Amniotic epithelial cell (primary cell): ENCODE results near the gene SEC22B.
"Not testable (repeated sequence)": the region's sequence is repeated elsewhere in the genome, so short reads cannot be mapped to it uniquely, and the experiment has no call there.

Experiments used
- DNase-seq: peaks from one replicate; pipeline ENCODE4 v3.0.0-alpha.2; 2010; ENCODE audit warnings: low read depth

The SEC22B gene

GRCh38 chr1:120144626-120145025 lies 31.7 kb downstream of the SEC22B start:
- not testable (repeated sequence) for DNase-seq

DNA sequence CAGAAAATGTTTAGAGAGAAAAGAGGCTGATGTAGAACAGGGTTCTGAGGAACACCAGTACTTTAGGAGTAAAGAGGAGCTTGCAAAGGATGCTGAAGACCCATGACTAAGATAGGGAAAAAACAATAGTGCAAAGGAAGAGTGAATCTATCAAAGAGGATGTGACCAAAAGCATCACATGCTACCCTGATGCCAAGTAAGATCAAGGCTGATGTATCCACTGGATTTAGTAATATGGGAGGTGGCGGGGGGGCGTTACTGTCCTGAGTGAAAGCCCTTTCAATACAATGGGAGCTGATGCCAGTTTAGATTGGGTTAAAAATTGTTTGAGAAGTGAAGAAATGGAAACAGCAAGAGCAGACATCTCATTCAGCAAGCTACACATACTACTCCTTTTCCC lies 32.2 kb downstream of the SEC22B start:
- not testable (repeated sequence) for DNase-seq

- peak; percentile 34 for DNase-seq
These were observed 33.0 kb downstream of the SEC22B start for GRCh38 chr1:120143334-120143733.

- DNase-seq, result peak; percentile 66
These were observed 33.6 kb downstream of the SEC22B start for GRCh38 chr1:120142512-120143263.

GRCh38 chr1:120141865-120142264 lies 34.5 kb downstream of the SEC22B start:
- DNase-seq, result not testable (repeated sequence)

- DNase-seq, result peak; percentile 47
These were observed 35.6 kb downstream of the SEC22B start for GRCh38 chr1:120140656-120141265.

DNA sequence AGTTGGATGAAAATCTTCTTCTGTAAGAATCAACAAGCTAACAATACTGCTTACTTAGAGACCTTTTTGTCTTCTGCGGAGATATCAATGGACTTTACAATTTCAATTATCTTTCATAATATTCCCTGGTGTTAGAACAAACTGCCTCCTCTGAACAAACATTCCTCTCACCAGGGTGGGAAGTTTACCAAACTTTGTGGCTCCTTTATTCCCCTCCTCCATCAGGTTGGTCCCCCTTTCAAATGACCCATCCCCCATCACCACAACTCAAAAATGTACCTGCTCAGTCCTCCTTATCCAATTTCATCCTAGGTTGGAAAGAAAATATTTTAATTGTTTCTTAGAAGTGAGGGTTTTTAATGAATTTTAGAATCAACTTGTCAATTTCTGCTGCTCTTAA lies 40.2 kb downstream of the SEC22B start:
- DNase-seq, result not testable (repeated sequence)

GRCh38 chr1:120133928-120134325 lies 42.4 kb downstream of the SEC22B start:
- not testable (repeated sequence) for DNase-seq

GRCh38 chr1:120133228-120133927 lies 42.9 kb downstream of the SEC22B start:
- DNase-seq, result no peak

DNA sequence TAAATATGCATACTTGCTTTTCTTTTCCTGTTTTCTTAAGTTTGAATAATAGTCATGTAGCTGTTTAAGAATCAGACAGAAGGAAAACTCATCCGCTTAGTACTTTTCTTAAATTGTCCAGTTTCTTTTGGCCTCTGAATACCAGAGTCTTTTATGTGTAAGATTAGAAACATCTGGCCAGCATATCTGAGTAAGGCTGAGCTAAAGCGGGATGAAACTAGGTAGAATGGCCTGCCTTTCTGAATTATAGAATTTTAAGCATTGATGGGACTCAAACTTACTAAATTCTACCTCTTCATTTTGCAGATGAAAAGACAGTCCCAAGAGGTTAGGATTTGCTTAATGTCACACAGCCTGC lies 43.9 kb downstream of the SEC22B start:
- DNase-seq, result not testable (repeated sequence)

DNA sequence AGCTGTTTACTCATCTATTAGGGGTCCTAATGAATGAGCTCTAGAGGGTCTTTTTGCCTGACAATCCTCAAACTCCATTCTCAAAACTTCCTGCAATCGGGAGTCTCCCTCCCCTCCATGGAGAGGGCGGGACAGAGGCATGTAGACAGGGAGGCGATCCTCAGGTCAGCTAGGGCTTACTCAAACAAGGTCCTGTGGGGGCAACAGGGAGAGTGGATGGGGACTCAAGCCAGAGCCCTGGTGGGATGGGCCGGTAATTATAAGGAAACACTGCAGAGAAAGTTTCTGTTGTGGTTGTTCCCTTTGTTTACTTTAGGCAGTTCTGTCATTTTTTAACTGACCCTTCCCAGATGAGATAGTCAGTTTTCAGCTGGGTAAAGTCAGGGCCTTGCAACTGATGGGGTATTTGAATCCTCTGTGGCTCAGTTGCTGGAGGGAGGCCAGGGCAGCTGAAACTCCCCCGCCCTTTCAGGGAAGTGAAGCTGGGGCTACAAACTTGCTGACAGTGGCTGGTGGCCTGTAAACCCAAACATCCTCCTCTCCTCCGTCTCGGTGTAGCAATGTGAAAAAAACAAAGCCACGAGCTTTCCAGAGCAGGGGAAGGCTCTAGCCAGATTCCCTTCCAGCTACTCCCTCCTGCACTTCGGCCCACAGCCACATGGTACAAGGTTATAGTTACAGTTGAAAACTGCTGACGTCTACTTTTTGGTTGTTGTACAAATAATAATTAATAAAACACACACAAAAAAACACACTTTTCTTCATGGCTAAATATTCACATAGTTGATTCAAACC lies 44.5 kb downstream of the SEC22B start:
- peak; percentile 76 for DNase-seq

DNA sequence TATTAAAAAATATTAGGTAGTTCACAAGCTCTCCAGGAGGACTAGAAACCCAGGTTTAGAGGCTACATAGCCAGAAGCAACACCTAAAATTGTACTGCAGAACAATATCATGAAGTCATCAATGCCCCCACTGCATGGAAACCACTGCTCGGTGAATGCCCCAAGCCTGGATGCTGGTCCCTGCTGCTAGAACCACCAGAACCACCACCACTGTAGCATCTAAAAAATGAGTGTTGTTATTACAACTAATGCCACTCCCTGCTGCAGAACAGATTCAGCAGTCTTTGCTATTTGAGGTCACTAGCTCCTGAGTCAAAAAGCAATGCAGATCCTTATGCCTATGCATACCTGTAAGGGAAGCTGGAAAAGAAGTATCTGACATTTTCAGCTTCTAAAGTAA lies 48.4 kb downstream of the SEC22B start:
- DNase-seq, result not testable (repeated sequence)

DNA sequence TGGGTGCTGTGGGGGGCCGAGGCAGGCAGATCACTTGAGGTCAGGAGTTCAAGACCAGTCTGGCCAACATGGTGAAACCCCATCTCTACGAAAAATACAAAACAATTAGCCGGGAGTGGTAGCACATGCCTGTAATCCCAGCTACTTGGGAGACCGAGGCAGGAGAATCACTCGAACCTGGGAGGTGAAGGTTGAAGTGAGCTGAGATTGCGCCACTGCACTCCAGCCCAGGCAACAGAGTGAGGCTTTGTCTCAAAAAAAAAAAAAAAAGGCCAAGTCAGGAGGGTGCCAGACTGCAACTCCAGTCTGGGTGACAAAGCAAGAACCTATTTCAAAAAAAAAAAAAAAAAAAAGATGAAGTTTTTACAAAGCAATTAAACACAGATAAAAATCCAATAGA lies 50.1 kb downstream of the SEC22B start:
- not testable (repeated sequence) for DNase-seq

DNA sequence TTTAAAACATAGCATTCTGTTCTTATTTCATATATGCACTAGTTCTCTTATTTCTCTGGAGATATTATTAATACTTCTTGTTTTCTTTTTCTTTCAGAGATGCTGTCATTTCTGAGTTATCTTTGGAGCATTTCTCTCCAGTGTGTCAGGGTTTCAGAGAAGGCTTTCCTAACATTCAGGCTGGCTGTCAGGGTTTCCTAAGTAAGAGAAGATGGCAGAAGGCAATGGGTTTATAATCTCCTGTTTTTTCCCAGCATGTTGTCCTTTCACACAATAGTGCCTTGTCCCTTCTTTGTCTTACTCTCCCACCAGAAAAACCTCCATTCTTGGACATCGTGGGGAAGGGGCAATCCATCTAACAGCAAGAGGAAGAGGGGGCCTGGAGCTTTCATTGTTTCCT lies 51.7 kb downstream of the SEC22B start:
- DNase-seq, result peak; percentile 50

GRCh38 chr1:120123813-120124510 lies 52.4 kb downstream of the SEC22B start:
- not testable (repeated sequence) for DNase-seq

DNA sequence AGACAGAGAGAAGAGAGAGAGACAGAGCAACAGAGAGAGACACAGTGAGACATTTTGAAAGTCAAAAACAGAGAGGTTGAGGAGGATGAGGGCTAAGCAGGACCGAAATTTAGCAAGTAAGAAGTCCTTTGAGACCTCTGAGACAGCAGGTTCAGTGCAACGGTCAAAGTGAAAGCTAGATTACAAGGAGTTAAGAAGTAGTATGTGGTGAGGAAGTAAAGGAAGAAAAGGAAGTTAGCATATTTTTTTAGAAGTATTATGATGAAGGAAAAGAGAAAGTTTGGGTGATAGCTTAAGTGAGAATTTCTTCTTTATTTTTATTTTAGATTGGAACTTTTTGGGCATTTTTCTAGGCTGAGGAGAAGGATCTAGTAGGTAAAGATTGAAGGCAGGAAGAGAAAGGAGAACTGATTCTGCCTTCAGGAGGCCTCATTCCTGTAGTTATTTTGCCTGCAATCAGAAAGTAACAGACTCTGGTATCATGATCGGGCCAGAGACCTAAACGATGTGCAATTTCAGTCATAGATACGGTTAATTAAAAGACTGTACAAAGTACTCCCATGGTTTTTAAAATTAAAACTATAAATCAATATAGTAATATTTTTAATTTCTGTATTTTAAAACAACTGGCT lies 53.9 kb downstream of the SEC22B start:
- not testable (repeated sequence) for DNase-seq

DNA sequence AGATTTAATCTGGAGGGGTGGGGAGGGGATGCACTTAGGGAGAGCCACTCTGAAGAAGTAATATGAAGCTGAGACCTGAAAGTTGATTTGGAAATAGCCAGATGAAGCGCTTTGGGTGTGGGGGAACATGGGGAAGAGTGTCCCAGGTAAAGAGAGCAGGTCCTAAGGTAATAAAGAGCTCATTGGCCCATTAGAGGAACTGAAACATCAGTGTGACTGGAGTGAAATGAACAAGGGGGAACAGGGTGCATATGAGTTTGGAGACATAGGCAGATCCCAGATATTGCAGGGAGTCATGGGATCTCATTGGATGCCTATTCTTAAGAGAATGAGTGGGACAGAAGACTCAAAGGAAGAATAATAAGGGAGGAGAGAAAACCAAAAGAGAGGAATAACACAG lies 54.5 kb downstream of the SEC22B start:
- DNase-seq, result not testable (repeated sequence)

GRCh38 chr1:120120525-120120924 lies 55.8 kb downstream of the SEC22B start:
- DNase-seq, result not testable (repeated sequence)

DNA sequence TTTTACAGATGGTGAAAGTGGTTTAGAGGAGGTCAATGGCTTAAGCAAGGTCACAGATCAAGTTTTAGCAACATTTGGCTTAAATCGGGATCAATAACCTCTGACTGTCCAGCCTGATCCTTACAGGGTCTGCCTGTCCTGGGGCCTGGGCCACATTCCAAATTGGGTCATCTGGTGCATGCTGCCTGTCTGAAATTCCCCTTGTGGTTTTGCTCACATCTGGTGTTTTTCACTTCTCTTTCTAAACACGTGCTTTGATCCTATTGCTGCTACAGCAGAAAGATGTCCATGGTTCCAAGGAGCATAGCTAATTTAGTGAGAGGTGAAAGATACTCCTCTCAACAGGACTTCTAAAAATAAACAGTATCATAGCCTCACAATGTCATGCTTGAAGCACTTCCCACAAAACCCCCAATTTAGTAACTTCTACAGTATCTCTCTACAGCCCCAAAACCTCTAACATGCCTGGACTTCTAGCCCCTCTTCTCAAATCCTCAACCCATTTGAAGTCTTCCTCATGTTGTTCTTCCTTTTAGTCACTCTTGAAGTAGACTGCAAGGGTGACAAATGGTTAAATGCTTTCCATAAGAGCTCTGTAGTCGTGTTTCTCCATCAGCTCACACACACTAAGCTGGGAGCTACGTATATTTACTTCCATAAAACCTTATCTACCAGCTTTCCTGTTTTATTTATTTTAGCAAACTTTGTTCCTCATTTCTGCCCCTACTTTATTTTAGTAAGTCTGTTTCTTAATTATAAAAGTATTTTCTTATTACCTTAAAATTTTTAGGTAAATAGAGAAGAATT lies 58.7 kb downstream of the SEC22B start:
- DNase-seq, result peak; percentile 27

DNA sequence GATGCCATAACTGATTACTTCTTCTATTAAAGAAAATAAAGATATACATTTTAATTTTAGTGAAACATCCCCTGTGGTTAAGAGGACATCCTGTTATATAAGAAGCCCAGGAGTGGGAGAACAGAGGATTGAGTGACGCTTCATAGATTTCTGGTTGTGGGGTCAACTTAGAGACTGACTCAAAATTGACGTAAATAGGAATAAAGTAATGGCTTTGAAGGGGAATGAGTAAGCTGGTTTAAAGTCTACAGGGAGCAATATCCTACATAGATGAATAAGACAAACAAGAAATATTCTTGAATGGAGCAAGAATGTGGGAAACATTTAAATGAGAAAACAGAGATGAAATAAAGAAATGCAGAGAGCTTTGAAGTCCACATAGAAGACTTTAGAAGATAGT lies 60.2 kb downstream of the SEC22B start:
- peak; percentile 61 for DNase-seq
